ENCODE data around the gene TEX38.

TEX38 gene

DNA sequence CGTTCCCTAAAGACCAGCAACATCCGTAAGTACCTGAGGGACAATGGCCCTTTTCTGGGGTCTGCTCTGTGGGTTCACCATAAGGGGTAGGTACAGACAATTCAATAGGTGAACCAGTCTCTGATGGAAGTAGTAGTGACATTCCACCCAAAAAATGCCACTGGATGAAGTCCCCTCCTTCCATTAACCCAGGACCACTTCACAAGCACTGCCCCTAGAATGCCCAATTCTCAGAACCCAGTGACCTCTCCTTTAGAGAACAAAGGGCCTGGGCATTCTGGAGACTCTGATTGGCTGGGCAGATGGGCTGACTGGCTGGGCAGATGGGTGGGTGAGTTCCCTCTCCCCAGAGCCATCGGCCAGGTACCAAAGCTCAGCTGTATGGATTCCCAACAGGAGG, at the start of gene TEX38:
Gene TEX38, plus strand, starts transcription at position 301 of the 400 bp plus-strand sequence. Its CDS starts 81 bp downstream, at position 382.
- H3K4me3 ChIP-seq = no peak within 1 kb of the TSS
- no peak for DNase-seq (ENCODE audit: low spot score)
- TF ChIP-seq, protein P1, sequence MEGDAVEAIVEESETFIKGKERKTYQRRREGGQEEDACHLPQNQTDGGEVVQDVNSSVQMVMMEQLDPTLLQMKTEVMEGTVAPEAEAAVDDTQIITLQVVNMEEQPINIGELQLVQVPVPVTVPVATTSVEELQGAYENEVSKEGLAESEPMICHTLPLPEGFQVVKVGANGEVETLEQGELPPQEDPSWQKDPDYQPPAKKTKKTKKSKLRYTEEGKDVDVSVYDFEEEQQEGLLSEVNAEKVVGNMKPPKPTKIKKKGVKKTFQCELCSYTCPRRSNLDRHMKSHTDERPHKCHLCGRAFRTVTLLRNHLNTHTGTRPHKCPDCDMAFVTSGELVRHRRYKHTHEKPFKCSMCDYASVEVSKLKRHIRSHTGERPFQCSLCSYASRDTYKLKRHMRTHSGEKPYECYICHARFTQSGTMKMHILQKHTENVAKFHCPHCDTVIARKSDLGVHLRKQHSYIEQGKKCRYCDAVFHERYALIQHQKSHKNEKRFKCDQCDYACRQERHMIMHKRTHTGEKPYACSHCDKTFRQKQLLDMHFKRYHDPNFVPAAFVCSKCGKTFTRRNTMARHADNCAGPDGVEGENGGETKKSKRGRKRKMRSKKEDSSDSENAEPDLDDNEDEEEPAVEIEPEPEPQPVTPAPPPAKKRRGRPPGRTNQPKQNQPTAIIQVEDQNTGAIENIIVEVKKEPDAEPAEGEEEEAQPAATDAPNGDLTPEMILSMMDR (IDR thresholded peaks at IDR 0.05) = no peak
- H3K27ac ChIP-seq = no peak within 1 kb of the TSS

DNA sequence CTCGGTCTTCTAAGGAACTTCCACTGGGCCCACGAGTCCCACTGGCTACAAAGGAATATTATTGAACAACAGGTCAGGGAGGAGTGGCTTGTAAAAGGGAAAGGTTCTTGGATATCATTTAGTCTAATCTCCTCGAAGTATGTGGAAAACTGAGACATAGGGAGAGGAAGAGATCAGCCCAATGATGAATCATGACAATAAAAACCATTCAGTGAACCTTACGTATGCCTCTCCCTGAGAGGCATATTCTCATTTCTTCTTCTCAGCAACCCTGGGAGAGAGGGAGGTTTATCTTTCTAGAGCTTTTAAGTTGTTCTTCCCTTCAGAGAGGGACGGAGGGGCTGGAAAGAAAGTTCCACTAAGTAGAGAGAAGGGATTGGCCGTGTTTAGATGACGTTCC, 49.7 kb upstream of the TEX38 start:
- peak overlapping the region in 1 of 2 donors; percentile 7 for H3K27ac ChIP-seq
- TF ChIP-seq, protein P1 (IDR thresholded peaks at IDR 0.05) = no peak
- H3K4me3 ChIP-seq = no peak overlapping the region
- DNase-seq (ENCODE audit: low spot score) = no peak

DNA sequence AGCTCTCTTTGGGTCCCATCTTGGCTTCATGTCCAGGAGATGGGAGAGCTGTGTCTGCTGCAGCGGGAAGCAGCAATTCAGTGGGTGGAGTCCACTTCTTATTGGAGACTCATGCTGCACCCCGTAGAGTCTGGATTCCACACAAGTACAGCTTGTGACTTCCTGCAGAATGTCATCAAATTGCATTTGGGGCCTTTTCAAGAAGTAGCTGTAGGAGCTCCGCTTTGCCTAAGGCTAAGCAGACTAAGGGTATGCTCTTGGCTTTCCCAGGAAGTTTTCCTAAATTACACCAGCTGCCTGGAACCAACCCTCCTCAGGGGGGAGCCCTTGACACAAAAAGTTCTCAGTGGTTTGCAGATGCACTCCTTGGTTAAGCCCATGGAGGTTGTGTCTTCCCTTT, 49.3 kb upstream of the TEX38 start:
- no peak for DNase-seq (ENCODE audit: low spot score)

DNA sequence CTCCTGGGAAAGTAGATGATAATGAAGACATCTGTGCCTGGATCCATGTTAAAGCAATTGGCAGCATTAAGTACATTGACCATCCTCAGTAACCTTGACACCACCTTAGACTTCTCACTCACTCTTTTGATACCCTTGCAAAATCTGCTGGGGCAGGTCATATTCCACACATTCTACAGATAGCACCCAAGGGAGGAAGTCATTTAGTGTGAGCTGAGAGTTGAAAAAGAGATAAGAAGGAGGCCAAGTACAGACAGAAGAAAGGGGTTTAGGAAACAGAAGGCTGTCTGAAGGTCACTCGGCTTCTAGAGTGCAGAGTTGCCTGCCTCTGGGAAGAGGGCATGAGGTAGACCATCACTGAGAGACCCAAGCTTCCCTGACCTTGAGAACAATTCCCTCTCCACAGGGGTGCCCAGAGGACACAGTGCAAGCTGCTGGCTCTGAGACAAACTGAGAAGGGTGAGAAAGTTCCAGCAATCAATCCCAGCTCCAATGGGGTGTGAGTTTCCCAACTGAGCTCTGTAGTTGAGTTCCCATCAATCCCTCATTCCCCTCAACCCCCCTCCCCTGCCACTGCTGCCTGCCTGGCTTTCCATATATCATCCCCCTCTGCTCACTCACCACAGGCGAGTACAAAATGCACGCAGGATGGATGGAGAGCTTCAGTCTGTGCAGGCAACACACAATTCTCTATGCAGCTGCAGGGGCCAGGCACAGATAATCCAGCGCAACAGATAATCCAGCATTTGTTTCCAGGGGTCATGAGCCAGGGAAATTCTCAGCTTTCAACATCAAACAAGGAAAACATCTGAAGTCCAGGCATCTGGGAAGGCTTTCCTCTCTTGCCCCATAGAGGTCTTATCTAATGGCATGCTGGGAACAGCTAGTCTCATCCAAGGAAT, 47.7 kb upstream of the TEX38 start:
- H3K27ac ChIP-seq = no peak overlapping the region
- no peak overlapping the region for H3K4me3 ChIP-seq
- TF ChIP-seq, protein P1 (IDR thresholded peaks at IDR 0.05) = no peak
- no peak for DNase-seq (ENCODE audit: low spot score)

More for the DNA sequence above, 49.3 kb upstream of the TEX38 start:
- H3K4me3 ChIP-seq = no peak overlapping the region
- peak overlapping the region in 1 of 2 donors; percentile 7 for H3K27ac ChIP-seq
- TF ChIP-seq, protein P1 (IDR thresholded peaks at IDR 0.05) = no peak

DNA sequence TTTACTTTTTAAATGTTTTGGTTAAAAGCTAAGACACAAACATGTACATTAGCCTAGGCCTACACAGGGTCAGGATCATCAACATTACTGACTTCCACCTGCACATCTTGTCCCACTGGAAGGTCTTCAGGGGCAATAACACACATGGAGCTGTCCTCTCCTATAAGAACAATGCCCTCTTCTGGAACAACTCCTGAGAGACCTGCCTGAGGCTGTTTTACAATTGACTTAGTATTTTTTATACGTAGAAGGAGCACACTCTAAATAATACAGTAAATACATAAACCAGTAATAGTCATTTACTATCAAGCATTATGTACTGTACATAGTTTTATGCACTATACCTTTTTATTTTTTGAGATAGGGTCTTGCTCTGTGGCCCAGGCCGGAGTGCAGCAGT, 40.9 kb upstream of the TEX38 start:
- no peak overlapping the region for H3K4me3 ChIP-seq
- no peak overlapping the region for H3K27ac ChIP-seq
- DNase-seq (ENCODE audit: low spot score) = no peak
- TF ChIP-seq, protein P1 (IDR thresholded peaks at IDR 0.05) = no peak

DNA sequence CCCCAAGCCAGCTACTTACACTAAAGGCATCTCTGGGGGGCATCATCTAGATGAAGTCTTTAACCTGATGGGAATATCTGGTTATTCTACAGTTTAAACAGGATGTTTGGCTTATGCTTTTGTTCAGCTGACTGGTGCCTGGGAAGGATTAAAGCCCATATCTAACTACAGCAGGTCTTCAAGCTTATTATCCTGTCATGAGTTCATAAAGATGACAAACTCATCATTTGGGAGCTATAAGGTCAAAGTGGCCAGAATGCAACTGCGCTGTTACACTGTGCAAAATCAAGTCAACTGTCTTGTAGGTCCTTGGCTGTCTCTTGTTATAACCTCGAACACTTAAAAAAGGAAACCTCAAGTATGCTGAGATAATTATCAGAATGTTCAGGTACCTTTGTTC, 36.4 kb upstream of the TEX38 start:
- no peak overlapping the region for H3K4me3 ChIP-seq
- no peak for DNase-seq (ENCODE audit: low spot score)
- TF ChIP-seq, protein P1 (IDR thresholded peaks at IDR 0.05) = no peak
- no peak overlapping the region for H3K27ac ChIP-seq
